CD14-positive monocyte (primary cell): ENCODE data around the gene EPAS1. TPM values are rescaled to one million over a fixed set of nuclear protein-coding genes. Genes with fewer than 3 reads are reported as not detected.

Experiments
- DNase-seq, 3 donors: peaks; one replicate each; pipeline ENCODE4 v3.0.0-alpha.2; 2011 to 2022
- H2AFZ ChIP-seq: 2 replicates; pipeline ENCODE4 v1.6.0; 2012; ENCODE audit warnings: mild to moderate bottlenecking, low read depth, low read length, inconsistent platforms; ENCODE audit not compliant: insufficient read depth, poor library complexity, severe bottlenecking
- H3K27ac ChIP-seq, 2 donors: 1 replicate in 1 of 2; 2 replicates in 1 of 2; pipeline ENCODE4 v1.5.1; 2012 to 2013; ENCODE audit warnings: low read length in 2 of 2, control low read depth in 1 of 2, inconsistent platforms in 1 of 2, low read depth in 1 of 2, mild to moderate bottlenecking in 1 of 2
- H3K27me3 ChIP-seq, 2 donors: one replicate each; pipeline versions ENCODE4 v1.6.0 to v1.6.1; 2011 to 2013; ENCODE audit warnings: low read length in 2 of 2; ENCODE audit not compliant: control insufficient read depth in 2 of 2, insufficient read depth in 2 of 2
- H3K36me3 ChIP-seq, 2 donors: replicated peaks in 1 of 2; 1 replicate in 1 of 2; 2 replicates in 1 of 2; pipeline versions ENCODE4 v1.5.1 to v1.6.1; 2012 to 2013; ENCODE audit warnings: low read length in 2 of 2, control low read depth in 1 of 2, inconsistent platforms in 1 of 2, mild to moderate bottlenecking in 1 of 2; ENCODE audit not compliant: insufficient read depth in 2 of 2, control insufficient read depth in 1 of 2
- H3K4me1 ChIP-seq, 2 donors: 1 replicate in 1 of 2; 2 replicates in 1 of 2; pipeline versions ENCODE4 v1.5.1 to v1.6.1; 2012 to 2013; ENCODE audit warnings: low read length in 2 of 2, control low read depth in 1 of 2, inconsistent platforms in 1 of 2, mild to moderate bottlenecking in 1 of 2, moderate library complexity in 1 of 2; ENCODE audit not compliant: insufficient read depth in 2 of 2, control insufficient read depth in 1 of 2
- H3K4me2 ChIP-seq: replicated peaks from 2 replicates; pipeline ENCODE3; 2012; ENCODE audit warnings: low read length, moderate library complexity, mild to moderate bottlenecking; ENCODE audit not compliant: poor library complexity, severe bottlenecking; ENCODE audit errors: extremely low read depth
- H3K4me3 ChIP-seq, 3 experiments: fragments of 200-600 bp in 1 of 3; sonication (generic) in 1 of 3; replicated peaks in 1 of 3; 1 replicate in 2 of 3; 2 replicates in 1 of 3; pipeline ENCODE4 v1.5.1; 2011 to 2013; ENCODE audit warnings: low read length in 3 of 3, mild to moderate bottlenecking in 3 of 3, control low read depth in 2 of 3, low read depth in 2 of 3, inconsistent platforms in 1 of 3, moderate library complexity in 1 of 3
- H3K79me2 ChIP-seq: 2 replicates; pipeline ENCODE4 v1.6.0; 2012; ENCODE audit warnings: mild to moderate bottlenecking, control low read depth, inconsistent platforms, low read length, moderate library complexity; ENCODE audit not compliant: insufficient read depth
- H3K9ac ChIP-seq: 2 replicates; pipeline ENCODE4 v1.6.0; 2017; ENCODE audit warnings: low read length, mild to moderate bottlenecking; ENCODE audit not compliant: insufficient read depth, poor library complexity, severe bottlenecking
- H3K9me3 ChIP-seq, 2 donors: replicated peaks in 1 of 2; 1 replicate in 1 of 2; 2 replicates in 1 of 2; pipeline versions ENCODE4 v1.5.1 to v1.6.1; 2012 to 2013; ENCODE audit warnings: low read length in 2 of 2, control low read depth in 1 of 2; ENCODE audit not compliant: control insufficient read depth in 1 of 2, insufficient read depth in 1 of 2
- H4K20me1 ChIP-seq: 2 replicates; pipeline ENCODE4 v1.6.0; 2012; ENCODE audit warnings: mild to moderate bottlenecking, low read length, control low read depth, moderate library complexity; ENCODE audit not compliant: insufficient read depth
- H3K27ac Mint-ChIP-seq, 7 donors: one replicate each; pipeline ENCODE4 v1.8.0; 2020; ENCODE audit warnings: mild to moderate bottlenecking in 7 of 7, mixed read lengths in 7 of 7, moderate library complexity in 6 of 7, inconsistent platforms in 2 of 7
- H3K27me3 Mint-ChIP-seq, 3 donors: one replicate each; pipeline ENCODE4 v1.8.0; 2021 to 2022; ENCODE audit warnings: low read depth in 3 of 3, mild to moderate bottlenecking in 3 of 3, mixed read lengths in 3 of 3, moderate library complexity in 3 of 3, inconsistent platforms in 1 of 3
- H3K36me3 Mint-ChIP-seq, 2 donors: one replicate each; pipeline ENCODE4 v1.8.0; 2020; ENCODE audit warnings: mixed read lengths in 2 of 2, inconsistent platforms in 1 of 2, mild to moderate bottlenecking in 1 of 2
- H3K4me1 Mint-ChIP-seq: one replicate; pipeline ENCODE4 v1.8.0; 2020; ENCODE audit warnings: mild to moderate bottlenecking, mixed read lengths
- H3K4me3 Mint-ChIP-seq, 2 donors: one replicate each; pipeline ENCODE4 v1.8.0; 2020; ENCODE audit warnings: mild to moderate bottlenecking in 2 of 2, mixed read lengths in 2 of 2, moderate library complexity in 1 of 2
- H3K9me3 Mint-ChIP-seq, 7 donors: one replicate each; pipeline ENCODE4 v1.8.0; 2020 to 2022; ENCODE audit warnings: mixed read lengths in 7 of 7, mild to moderate bottlenecking in 6 of 7, moderate library complexity in 6 of 7, inconsistent platforms in 2 of 7
- WGBS: methylation state at CpG from one replicate; pipeline ENCODE4 v1.1.5; 2013; ENCODE audit warnings: missing lambda C conversion rate; ENCODE audit not compliant: insufficient coverage; 5-methylcytosine and 5-hydroxymethylcytosine counted together
- intact Hi-C, 2 donors: fragments of 100-400 bp; cut with micrococcal nuclease; formaldehyde crosslinking; loops; one replicate each; pipeline versions ENCODE4 v1.15.0 to v1.15.1; 2023
- polyA plus RNA-seq, 3 donors: library from polyadenylated mRNA; depleted of rRNA in 1 of 3; unstranded in 2 of 3; stranded (reverse) in 1 of 3; fragments of 300-500 nt in 2 of 3; fragments of >200 nt in 1 of 3; fragmentation: Illumina TruSeq in 2 of 3; gene quantifications; 1 replicate in 2 of 3; 2 replicates in 1 of 3; pipeline ENCODE4 v1.2.3, GENCODE V29; 2012 to 2021
- TF ChIP-seq, protein P1 (sequence below): fragments of 200-600 bp; IDR thresholded peaks from one replicate; pipeline ENCODE4 v1.8.0; 2022; ENCODE audit warnings: antibody characterized with exemption, mild to moderate bottlenecking

Gene EPAS1
- polyA plus RNA-seq, 3 donors: 0.11 to 1.0 (median 0.88) TPM

DNA sequence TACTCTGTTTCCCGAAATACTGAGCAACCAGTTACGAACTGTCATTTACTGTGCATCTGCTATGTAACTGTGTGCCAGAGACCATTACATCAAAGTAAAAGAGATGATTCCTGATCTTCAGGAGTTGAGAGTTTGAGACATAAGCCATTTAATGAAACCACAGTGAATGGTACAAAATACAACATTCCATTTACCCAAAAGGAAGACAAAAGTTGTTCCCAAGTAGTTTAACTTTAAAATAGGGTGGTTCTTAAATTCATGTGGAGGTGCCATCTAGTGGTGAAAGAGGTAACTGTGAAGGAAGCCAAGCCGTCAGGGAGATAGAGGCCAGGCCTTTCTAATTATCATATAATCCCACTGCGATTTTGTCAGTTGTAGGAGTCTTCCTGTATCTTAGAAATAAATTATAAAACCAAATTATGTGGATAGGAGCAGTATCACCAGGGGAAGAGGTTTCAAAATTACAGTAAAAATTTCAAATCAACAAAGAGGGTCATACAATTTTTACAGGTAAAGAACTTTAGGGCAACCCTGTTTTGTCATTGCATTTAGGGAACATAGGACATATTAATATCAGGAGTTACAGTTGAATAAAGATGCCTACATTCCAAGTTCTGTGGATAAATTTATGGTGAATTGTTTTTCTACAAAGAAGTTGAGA, 67.7 kb downstream of the EPAS1 start:
- WGBS: no CpG with 5 or more reads among the region's 4 CpGs
- Mint-ChIP-seq H3K27me3 (peaks cover 0 to 3% (median 2%) of the 10 kb centered on the region in 3 donors), H3K36me3 (no peaks in the 10 kb centered on the region), H3K4me3 (no peak overlapping the region), H3K4me1 (peaks cover 27% of the 10 kb centered on the region), H3K9me3 (no peaks in the 10 kb centered on the region), H3K27ac (no peak overlapping the region)
- intact Hi-C loops: loop anchor here (5.0 to 10.0 kb wide), 4 partner anchors 130 to 360 kb away; no protein-coding TSS in a partner anchor
- TF ChIP-seq, protein P1, sequence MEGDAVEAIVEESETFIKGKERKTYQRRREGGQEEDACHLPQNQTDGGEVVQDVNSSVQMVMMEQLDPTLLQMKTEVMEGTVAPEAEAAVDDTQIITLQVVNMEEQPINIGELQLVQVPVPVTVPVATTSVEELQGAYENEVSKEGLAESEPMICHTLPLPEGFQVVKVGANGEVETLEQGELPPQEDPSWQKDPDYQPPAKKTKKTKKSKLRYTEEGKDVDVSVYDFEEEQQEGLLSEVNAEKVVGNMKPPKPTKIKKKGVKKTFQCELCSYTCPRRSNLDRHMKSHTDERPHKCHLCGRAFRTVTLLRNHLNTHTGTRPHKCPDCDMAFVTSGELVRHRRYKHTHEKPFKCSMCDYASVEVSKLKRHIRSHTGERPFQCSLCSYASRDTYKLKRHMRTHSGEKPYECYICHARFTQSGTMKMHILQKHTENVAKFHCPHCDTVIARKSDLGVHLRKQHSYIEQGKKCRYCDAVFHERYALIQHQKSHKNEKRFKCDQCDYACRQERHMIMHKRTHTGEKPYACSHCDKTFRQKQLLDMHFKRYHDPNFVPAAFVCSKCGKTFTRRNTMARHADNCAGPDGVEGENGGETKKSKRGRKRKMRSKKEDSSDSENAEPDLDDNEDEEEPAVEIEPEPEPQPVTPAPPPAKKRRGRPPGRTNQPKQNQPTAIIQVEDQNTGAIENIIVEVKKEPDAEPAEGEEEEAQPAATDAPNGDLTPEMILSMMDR: peak; percentile 90
- no peaks in the 10 kb centered on the region for H4K20me1 ChIP-seq
- no peaks in the 10 kb centered on the region for H3K36me3 ChIP-seq
- peaks cover 11 to 12% of the 10 kb centered on the region in 2 donors for H3K4me1 ChIP-seq
- H3K4me3 ChIP-seq: no peak overlapping the region
- no peak overlapping the region for H2AFZ ChIP-seq
- H3K4me2 ChIP-seq: no peak overlapping the region
- H3K9ac ChIP-seq: no peak overlapping the region
- peak; percentile 30 to 46 (median 33) for DNase-seq
- no peaks in the 10 kb centered on the region for H3K79me2 ChIP-seq
- no peaks in the 10 kb centered on the region for H3K9me3 ChIP-seq
- H3K27ac ChIP-seq: no peak overlapping the region
- H3K27me3 ChIP-seq: no peaks in the 10 kb centered on the region

DNA sequence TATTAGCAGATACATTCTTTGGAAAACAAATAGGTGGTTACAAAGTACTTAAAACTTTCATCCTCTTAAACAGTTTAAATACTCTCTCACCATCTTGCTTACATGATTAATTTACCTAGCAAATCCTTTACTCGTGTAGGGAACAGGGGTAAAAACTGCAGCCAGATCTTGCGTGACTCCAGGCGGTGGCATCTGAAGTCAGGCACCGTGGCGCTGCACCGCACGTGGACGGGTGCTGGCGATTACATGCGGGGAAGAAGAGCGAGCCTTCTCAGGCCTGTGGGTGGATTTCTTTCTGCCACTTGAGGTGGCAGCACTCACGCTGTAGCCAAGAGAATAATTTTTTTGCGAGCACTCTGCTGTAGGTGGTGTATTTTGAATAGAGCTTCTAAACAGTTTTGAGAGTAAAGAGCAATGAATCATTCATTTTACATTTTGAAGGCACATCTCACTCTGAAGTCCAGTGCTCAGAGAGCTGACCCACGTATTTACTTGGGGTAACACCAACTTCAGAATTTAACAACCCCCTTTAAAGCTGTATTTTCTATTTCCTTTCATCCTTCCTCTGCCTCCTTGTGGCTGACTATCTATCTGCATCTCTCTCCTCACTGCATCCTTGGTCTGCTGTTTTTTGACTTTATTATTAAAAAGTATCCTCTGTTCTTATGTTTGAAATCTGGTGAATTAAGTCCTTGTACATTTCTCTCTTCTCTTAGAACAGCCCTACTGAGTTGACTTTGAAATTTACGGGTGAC, 68.9 kb downstream of the EPAS1 start:
- H3K4me3 Mint-ChIP-seq: no peak overlapping the region

More for the DNA sequence above, 68.9 kb downstream of the EPAS1 start:
- no peak overlapping the region for H3K4me3 ChIP-seq
- H3K79me2 ChIP-seq: no peaks in the 10 kb centered on the region
- DNase-seq: no peak
- TF ChIP-seq, protein P1: no peak
- H3K36me3 ChIP-seq: no peaks in the 10 kb centered on the region
- no peaks in the 10 kb centered on the region for H3K9me3 ChIP-seq
- intact Hi-C loops: loop anchor here (5.0 to 10.0 kb wide), 4 partner anchors 131 to 361 kb away; no protein-coding TSS in a partner anchor
- H4K20me1 ChIP-seq: no peaks in the 10 kb centered on the region
- WGBS: 93% methylated on average over 12 of the region's 15 CpGs
- H3K4me1 ChIP-seq: peaks cover 11 to 14% of the 10 kb centered on the region in 2 donors
- no peaks in the 10 kb centered on the region for H3K36me3 Mint-ChIP-seq
- H3K27ac Mint-ChIP-seq: no peak overlapping the region
- peaks cover 0 to 3% (median 2%) of the 10 kb centered on the region in 3 donors for H3K27me3 Mint-ChIP-seq
- H3K27me3 ChIP-seq: no peaks in the 10 kb centered on the region
- no peak overlapping the region for H3K27ac ChIP-seq
- no peaks in the 10 kb centered on the region for H3K9me3 Mint-ChIP-seq
- no peak overlapping the region for H3K4me2 ChIP-seq
- H3K4me1 Mint-ChIP-seq: peaks cover 30% of the 10 kb centered on the region
- H3K9ac ChIP-seq: no peak overlapping the region
- no peak overlapping the region for H2AFZ ChIP-seq
